Natural killer cell treated with Interleukin-12 subunit alpha and Interleukin-12 subunit beta and Interleukin-15 and Interleukin-18, amount 100 ng/mL, for 72 hours (primary cell): ENCODE measurements around the gene EEF1A2. TPM values are rescaled to one million over a fixed set of nuclear protein-coding genes. Genes with fewer than 3 reads are reported as not detected.

Experiments used
- ATAC-seq, 2 donors: fragments of 150-1000 bp; cut with Tn5 transposase in 1 of 2; sonication (Bioruptor Pico), chemical (Tn5 transposase) in 1 of 2; 2 replicates each; pipeline ENCODE4 v1.10.0; 2021
- DNase-seq: peaks from one replicate; pipeline ENCODE4 v3.0.0; 2022; ENCODE audit warnings: low spot score
- H3K27ac Mint-ChIP-seq, 2 donors: 1 replicate in 1 of 2; 2 replicates in 1 of 2; pipeline ENCODE4 v1.8.0; 2022; ENCODE audit warnings: mixed read lengths in 2 of 2, mild to moderate bottlenecking in 1 of 2, moderate library complexity in 1 of 2
- H3K27me3 Mint-ChIP-seq, 2 donors: 1 replicate in 1 of 2; 2 replicates in 1 of 2; pipeline ENCODE4 v1.8.0; 2022; ENCODE audit warnings: mixed read lengths in 2 of 2
- H3K36me3 Mint-ChIP-seq: one replicate; pipeline ENCODE4 v1.8.0; 2022; ENCODE audit warnings: mixed read lengths
- H3K4me1 Mint-ChIP-seq, 2 donors: 1 replicate in 1 of 2; 2 replicates in 1 of 2; pipeline ENCODE4 v1.8.0; 2022; ENCODE audit warnings: low read depth in 2 of 2, mixed read lengths in 2 of 2, mild to moderate bottlenecking in 1 of 2
- H3K4me3 Mint-ChIP-seq: one replicate; pipeline ENCODE4 v1.8.0; 2022; ENCODE audit warnings: mixed read lengths
- H3K9me3 Mint-ChIP-seq: 2 replicates; pipeline ENCODE4 v1.8.0; 2022; ENCODE audit warnings: mixed read lengths
- total RNA-seq, 2 donors: library from RNA; stranded (reverse); gene quantifications; one replicate each; pipeline ENCODE4 v1.2.3, GENCODE V29; 2022

The EEF1A2 gene
- total RNA-seq, 2 donors from 2014 or later: 3.1 to 6.1 TPM

DNA sequence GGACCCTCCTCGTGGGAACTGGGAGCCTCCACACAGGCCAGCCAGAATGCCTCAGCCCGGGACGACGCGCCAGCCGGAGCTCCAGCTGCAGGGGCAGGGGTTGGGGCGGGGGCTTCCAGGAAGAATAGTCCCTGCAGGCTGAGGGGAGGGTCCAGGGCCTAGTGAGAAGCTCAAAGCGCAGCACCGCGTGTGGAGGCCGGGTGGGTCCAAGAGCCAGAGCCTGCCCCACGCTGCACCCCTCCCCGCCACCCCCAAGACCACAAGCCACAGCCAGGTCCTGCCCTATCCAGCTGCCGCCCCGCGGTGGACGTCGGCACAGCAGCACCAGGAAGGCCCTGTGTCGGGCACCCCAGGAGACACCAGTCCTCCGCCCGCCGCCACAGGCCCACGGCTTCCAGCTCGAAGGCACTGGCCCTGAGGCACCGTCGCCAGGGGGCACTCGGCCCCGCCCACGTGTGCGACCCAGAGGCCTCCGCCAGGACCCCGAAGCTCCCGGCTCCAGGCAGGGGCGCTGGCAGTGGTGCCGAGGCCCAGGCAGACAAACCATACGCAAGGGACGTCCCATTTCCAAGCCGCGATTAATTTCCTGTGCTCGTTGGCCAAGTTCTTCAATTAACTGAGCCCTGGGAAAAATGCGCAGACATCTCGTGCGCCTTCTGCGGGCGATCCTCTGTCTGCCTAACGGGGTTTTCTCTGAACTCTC lies 45.9 kb downstream of the EEF1A2 start:
- H3K9me3 Mint-ChIP-seq: no peaks in the 10 kb centered on the region
- peaks cover 0 to 11% of the 10 kb centered on the region in 2 donors for H3K27me3 Mint-ChIP-seq
- no peaks in the 10 kb centered on the region for H3K36me3 Mint-ChIP-seq
- DNase-seq (no peak), ATAC-seq (no peak)
- no peak overlapping the region for H3K4me3 Mint-ChIP-seq
- no peak overlapping the region for H3K27ac Mint-ChIP-seq
- no peaks in the 10 kb centered on the region for H3K4me1 Mint-ChIP-seq

DNA sequence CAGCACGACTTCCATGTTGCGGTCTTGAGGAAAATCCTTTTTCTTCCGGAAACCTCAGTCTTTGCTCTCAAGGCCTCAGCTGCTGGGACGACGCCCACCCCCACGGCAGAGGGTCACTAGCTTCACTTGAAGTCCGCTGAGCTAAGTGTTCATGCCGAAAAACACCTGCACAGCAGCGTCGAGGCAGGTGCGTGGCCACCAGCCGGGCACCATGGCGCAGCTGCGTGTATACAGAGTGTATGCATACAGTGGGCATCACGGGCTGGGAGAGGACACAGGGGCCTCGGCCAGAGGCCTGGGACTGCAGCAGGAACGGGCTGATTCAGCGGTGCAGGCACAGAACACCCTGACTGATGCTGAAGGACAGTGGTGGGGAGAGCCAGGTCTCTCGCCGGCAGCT lies 46.5 kb downstream of the EEF1A2 start:
- Mint-ChIP-seq H3K9me3 (no peaks in the 10 kb centered on the region), H3K4me1 (no peaks in the 10 kb centered on the region), H3K27me3 (peaks cover 6 to 13% of the 10 kb centered on the region in 2 donors), H3K4me3 (no peak overlapping the region), H3K36me3 (no peaks in the 10 kb centered on the region), H3K27ac (no peak overlapping the region)
- DNase-seq: no peak
- ATAC-seq: no peak

DNA sequence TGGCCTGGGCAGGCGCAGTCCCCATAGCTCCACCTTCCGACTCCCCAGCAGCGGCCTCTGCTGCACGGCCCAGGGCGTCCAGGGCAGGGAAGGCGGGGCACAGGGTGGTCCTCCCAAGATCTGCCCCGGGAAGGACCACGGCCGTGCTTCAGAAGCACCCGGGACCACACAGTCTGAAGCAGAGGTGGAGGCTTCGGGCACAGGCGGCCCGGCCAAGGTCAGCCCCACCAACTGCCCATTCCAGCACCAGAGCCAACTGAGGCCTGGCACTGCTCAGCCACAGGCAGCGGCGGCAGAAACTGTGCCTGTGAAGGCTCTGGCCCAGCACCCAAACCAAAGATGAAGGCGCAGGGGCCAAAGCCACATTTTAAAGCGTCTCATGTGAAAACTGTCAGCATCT lies 47.1 kb downstream of the EEF1A2 start:
- Mint-ChIP-seq H3K36me3 (no peaks in the 10 kb centered on the region), H3K27ac (no peak overlapping the region), H3K4me3 (no peak overlapping the region), H3K9me3 (no peaks in the 10 kb centered on the region), H3K4me1 (no peaks in the 10 kb centered on the region), H3K27me3 (peaks cover 9 to 17% of the 10 kb centered on the region in 2 donors)
- no peak for ATAC-seq
- DNase-seq: no peak

DNA sequence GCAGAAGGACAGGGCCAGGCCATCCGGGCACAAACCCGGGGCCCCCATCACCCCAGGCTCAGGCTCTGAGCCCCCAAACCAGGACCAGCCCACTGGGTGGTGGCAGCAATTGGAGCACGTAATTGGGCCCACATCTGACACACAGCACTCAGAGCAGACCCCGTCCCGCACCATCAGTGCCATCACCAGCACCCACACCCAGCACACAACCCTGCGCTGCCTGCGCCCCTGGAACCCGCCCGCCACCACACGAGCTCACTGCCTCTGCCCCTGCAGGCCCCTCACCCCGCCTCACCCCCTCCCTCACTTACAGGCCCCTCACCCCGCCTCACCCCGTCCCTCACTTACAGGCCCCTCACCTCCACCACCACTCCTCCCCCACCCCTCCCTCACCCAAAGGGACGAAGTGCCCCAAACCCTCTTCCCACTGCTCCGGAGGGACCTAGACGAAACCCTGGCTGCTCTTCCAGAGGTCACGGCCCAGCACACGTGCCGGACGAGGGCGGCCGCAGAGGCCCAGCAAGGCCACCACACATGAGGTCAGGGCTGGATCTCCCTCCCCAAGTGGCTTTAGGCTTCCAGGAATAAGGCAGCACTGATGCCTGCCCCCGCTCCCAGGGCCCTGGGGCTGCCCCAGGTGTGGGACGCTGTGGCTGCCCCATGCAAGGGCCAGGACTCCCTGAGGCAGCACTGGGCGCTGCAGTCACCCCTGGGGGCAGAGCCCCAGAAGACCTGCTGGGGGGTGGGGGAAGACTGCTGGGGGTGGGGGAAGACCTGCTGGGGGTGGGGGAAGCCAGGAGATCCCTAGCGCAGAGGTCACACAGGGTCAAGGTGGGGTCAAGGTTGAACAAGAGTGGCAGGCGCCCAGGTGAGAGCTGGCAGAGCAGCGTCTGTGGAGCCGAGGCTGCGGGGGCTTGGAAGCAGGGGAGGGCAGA lies 48.8 kb downstream of the EEF1A2 start:
- peaks cover 9 to 13% of the 10 kb centered on the region in 2 donors for H3K27me3 Mint-ChIP-seq
- no peaks in the 10 kb centered on the region for H3K36me3 Mint-ChIP-seq
- H3K4me3 Mint-ChIP-seq: no peak overlapping the region
- no peaks in the 10 kb centered on the region for H3K9me3 Mint-ChIP-seq
- no peak for ATAC-seq
- H3K27ac Mint-ChIP-seq: no peak overlapping the region
- DNase-seq: no peak
- H3K4me1 Mint-ChIP-seq: no peaks in the 10 kb centered on the region

DNA sequence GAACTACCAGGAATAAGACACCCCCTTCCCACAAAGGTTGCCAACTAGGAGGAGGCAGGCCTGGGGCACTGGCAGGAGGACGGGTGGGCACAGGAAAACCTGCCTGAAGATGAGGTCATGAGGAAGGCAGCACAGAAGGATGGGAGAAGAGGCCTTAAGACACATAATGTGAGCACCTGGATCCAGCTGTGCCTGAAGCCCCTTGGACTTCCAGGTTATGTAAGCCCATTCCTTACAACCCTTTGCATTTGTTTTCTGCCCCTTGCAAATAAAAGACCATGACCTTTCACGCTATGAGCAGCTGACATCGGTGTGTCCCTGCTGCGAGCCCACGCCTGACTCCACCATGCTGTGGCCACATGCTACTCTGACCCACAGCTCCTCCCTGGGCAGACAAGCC lies 49.9 kb downstream of the EEF1A2 start:
- Mint-ChIP-seq H3K27ac (no peak overlapping the region), H3K9me3 (no peaks in the 10 kb centered on the region), H3K36me3 (no peaks in the 10 kb centered on the region), H3K4me1 (no peaks in the 10 kb centered on the region), H3K27me3 (peaks cover 9 to 11% of the 10 kb centered on the region in 2 donors), H3K4me3 (no peak overlapping the region)
- DNase-seq (no peak), ATAC-seq (no peak)

DNA sequence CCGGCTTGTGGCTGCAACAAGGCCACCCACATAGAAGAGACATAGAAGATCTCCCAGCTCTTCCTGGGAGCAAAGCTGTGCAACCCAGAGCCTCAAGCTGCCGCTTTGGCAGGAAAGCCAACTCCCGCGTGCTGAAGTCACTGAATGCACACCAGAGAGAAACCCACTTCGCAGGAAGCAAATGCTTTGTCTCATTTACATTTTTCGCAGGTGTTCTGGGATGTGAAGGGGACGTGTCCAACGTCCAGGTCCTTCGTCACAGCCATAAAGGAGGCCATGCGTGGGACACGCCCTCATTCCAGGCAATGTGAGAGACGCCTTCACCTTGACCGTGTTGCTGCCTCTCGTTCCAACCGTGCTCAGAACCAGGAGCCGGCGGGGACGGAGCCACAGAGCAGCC lies 50.9 kb downstream of the EEF1A2 start:
- H3K27ac Mint-ChIP-seq: no peak overlapping the region
- H3K36me3 Mint-ChIP-seq: no peaks in the 10 kb centered on the region
- H3K27me3 Mint-ChIP-seq: peaks cover 9% of the 10 kb centered on the region in 2 donors
- H3K4me1 Mint-ChIP-seq: peaks cover 3% of the 10 kb centered on the region in 2 donors
- peaks cover 3% of the 10 kb centered on the region for H3K9me3 Mint-ChIP-seq
- H3K4me3 Mint-ChIP-seq: no peak overlapping the region
- no peak for DNase-seq
- no peak for ATAC-seq

DNA sequence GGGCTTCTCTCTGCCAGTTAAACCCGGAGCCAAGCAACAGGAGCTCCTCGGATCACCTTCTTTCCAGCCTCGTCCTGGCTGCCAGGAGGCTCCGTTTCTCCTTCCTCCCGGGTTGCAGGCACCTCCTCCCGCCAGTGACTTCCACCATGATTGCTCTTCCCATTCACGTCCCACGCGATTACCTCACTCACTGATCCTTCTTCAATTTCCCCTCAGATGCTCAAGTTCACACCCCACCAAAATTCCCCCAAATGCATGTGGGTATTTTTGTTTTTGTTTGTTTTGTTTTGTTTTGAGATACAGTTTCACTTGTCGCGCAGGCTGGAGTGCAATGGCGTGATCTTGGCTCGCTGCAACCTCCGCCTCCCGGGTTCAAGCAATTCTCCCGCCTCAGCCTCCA lies 51.6 kb downstream of the EEF1A2 start:
- DNase-seq (no peak), ATAC-seq (no peak)
- H3K36me3 Mint-ChIP-seq: no peaks in the 10 kb centered on the region
- H3K4me3 Mint-ChIP-seq: no peak overlapping the region
- peaks cover 9% of the 10 kb centered on the region in 2 donors for H3K27me3 Mint-ChIP-seq
- peaks cover 7% of the 10 kb centered on the region for H3K9me3 Mint-ChIP-seq
- peak overlapping the region in 1 of 2 donors; percentile 6 for H3K27ac Mint-ChIP-seq
- peaks cover 8 to 10% of the 10 kb centered on the region in 2 donors for H3K4me1 Mint-ChIP-seq

DNA sequence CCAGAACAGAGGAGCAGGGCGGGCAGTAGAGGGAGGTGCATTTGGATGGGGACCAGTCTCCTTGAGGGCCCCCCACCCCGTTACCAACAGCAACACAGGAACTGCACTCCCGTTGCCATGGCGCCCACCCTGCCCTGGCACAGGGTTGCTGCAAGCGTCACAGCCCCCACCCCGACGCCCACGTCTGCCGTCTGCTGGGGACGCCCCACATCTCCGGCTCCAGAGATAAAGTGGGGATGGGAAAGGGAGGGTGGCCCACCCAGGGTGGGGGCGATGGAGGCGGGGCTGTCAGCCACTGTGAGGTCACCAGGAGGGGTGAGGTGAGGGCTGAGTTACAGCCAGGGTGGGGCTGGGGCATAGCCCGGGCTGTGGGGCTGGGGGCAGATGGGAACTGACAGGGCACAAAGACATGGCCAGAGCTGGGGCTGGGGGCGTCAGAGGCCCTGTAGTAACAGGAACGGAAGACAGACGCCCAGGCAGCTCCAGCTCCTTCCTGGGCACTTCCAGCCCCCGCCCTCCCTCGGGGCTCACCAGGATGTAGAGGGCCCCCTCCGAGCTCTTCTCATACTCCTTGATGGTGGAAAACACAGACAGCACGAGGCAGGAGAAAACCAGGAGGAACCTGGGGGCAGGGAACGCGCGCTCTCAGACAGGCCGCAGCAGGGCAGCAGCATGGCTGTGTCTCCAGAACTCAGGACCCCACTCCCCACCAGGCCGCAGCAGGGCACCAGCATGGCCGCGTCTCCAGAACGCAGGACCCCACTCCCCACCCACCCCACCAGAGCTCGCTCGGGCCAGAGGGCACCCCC lies 52.5 kb downstream of the EEF1A2 start:
- no peak overlapping the region for H3K4me3 Mint-ChIP-seq
- ATAC-seq (no peak), DNase-seq (no peak)
- no peaks in the 10 kb centered on the region for H3K36me3 Mint-ChIP-seq
- peaks cover 7% of the 10 kb centered on the region for H3K9me3 Mint-ChIP-seq
- peaks cover 9% of the 10 kb centered on the region in 2 donors for H3K27me3 Mint-ChIP-seq
- H3K27ac Mint-ChIP-seq: no peak overlapping the region
- peaks cover 14% of the 10 kb centered on the region in 2 donors for H3K4me1 Mint-ChIP-seq

DNA sequence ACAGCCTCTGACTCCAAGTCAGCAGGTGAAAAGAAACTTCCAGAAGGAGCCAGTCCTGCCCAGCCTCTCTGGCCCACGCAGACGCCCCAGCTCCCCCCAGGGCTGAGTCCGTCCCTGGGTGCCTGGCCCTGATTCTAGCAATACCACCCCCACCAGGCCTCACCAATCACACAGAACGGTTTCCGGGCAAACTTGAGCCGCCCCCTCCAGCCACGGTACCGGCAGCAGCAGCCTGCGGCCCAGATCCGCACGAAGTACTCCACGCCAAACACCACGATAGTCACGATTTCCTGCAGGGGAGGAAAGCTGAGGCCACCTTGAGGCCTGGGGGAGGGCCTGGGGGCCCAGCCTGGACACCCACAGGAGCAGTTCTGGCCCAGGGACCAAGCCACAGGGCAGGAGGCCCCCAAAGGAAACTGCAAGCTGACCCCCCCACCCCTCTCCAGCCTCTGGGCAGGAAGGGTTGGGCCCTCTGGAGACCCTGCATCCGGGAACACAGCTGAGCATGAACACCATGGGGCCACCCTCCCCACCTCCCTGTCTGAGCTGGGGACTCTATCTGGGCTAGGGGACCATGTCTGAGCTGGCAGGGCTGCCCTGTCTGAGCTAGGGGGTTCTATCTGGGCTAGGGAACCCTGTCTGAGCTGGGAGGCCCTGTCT lies 53.7 kb downstream of the EEF1A2 start:
- ATAC-seq (no peak), DNase-seq (no peak)
- Mint-ChIP-seq H3K27ac (no peak overlapping the region), H3K27me3 (peaks cover 8 to 9% of the 10 kb centered on the region in 2 donors), H3K4me1 (peaks cover 18% of the 10 kb centered on the region in 2 donors), H3K36me3 (no peaks in the 10 kb centered on the region), H3K4me3 (no peak overlapping the region), H3K9me3 (peaks cover 7% of the 10 kb centered on the region)

DNA sequence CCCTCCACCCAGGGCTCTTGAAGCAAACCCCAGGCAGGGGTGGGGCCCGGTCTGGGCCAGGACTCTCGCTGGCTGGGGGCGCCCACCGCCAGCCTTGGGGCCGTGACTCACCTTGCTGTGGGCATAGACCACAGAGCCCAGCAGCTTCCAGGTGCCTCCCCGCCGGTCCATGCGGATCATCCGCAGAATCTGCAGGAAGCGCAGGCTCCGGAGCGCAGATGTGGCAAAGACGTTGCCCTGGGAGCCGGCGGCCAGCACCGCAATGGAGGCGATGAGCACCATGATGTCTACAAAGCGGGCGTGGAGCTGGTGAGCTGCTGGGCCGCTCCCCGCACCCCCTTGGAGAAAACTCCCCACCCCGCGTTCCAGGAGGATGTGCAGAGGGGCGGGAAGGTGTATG lies 54.3 kb downstream of the EEF1A2 start:
- Mint-ChIP-seq H3K4me1 (peaks cover 18% of the 10 kb centered on the region in 2 donors), H3K27ac (no peak overlapping the region), H3K36me3 (no peaks in the 10 kb centered on the region), H3K9me3 (peaks cover 7% of the 10 kb centered on the region), H3K27me3 (peaks cover 8 to 9% of the 10 kb centered on the region in 2 donors), H3K4me3 (no peak overlapping the region)
- no peak for DNase-seq
- ATAC-seq: no peak

DNA sequence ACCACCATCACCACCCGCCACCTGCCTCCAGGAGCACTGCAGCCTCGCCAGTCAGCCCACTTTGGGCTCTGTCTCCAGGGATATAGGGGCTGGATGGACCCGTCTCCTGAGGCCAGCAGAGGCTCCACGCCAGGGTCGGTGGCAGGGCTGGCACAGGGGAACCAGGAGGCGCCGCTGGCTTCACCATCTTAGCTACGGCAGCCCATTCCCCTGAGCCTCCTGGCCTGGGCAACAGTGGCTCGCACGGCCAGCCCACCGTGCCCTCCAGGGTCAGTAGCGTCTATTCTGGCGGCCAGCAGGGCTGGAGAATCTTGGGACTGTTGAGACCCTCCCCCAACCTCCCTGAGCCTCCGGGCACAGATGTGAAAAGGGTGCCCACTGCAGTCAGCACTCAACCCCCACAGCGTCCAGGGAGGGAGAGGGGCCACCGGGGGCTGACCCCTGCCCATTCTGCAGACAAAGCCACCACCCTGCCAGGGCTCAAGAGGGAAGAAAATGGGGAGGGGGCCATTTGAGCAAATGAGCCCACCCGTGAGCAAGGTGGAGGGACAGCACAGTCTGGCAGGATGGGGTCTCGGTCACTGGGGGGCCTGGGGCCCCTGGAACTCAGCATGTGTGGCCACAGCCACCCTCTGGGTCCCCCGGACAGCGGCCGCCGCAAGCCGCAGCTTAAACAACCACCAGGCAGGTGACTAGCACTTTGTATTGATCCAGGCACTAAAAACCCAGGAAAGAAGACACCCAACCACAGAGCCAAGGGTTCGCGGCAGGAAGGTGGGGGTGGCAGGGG lies 55.1 kb downstream of the EEF1A2 start:
- H3K9me3 Mint-ChIP-seq: peaks cover 7% of the 10 kb centered on the region
- H3K36me3 Mint-ChIP-seq: no peaks in the 10 kb centered on the region
- no peak overlapping the region for H3K4me3 Mint-ChIP-seq
- H3K27me3 Mint-ChIP-seq: peaks cover 8 to 9% of the 10 kb centered on the region in 2 donors
- no peak overlapping the region for H3K27ac Mint-ChIP-seq
- ATAC-seq (no peak), DNase-seq (no peak)
- peaks cover 18% of the 10 kb centered on the region in 2 donors for H3K4me1 Mint-ChIP-seq

DNA sequence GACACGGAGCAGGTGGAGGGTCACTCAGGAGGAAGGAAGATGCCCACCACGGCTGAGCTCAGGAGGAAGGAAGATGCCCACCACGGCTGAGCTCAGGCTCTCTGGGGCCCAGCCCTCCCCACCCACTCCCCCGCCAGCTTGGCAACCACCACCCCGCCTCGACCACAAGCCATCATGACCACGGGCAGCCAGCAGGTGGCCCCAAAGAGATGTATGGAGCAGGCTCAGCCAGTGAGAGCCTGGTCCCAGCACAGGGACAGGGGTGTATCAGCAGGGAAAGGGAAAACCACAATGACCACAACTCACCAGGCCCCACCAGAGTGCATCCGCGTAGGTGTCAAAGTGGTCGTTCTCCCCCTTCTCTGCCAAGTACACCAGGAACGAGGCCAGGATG lies 56.8 kb downstream of the EEF1A2 start:
- DNase-seq (no peak), ATAC-seq (peak in 1 of 2 donors; percentile 52)
- no peak overlapping the region for H3K27ac Mint-ChIP-seq
- no peak overlapping the region for H3K4me3 Mint-ChIP-seq
- no peaks in the 10 kb centered on the region for H3K36me3 Mint-ChIP-seq
- H3K27me3 Mint-ChIP-seq: peaks cover under 1 to 6% of the 10 kb centered on the region in 2 donors
- peaks cover 7% of the 10 kb centered on the region for H3K9me3 Mint-ChIP-seq
- H3K4me1 Mint-ChIP-seq: peaks cover 18% of the 10 kb centered on the region in 2 donors
